Measurements from ENCODE around the gene ANKRD13A.
"Not testable (repeated sequence)": the region's sequence is repeated elsewhere in the genome, so short reads cannot be mapped to it uniquely, and the experiment has no call there.

The ANKRD13A gene

DNA sequence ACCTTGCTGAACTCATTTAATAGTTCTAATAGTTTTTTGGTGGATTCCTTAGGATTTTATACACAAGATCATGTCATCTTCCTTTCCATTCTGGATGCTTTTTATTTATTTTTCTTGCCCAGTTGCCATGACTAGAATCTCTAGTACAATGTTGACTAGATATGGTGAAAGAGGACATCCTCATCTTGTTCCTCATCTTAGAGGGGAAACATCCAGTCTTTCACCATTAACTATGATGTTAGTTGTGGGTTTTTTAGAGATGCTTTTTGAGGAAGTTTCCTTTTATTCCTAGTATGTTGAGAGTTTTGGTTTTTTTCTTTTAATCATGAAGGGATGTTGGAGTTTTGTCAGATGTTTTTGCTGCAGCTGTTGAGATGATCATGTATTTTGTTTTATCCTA, 8.7 kb downstream of the ANKRD13A start:
- no peak for DNase-seq (ENCODE audit: low read depth in 3 of 3)

DNA sequence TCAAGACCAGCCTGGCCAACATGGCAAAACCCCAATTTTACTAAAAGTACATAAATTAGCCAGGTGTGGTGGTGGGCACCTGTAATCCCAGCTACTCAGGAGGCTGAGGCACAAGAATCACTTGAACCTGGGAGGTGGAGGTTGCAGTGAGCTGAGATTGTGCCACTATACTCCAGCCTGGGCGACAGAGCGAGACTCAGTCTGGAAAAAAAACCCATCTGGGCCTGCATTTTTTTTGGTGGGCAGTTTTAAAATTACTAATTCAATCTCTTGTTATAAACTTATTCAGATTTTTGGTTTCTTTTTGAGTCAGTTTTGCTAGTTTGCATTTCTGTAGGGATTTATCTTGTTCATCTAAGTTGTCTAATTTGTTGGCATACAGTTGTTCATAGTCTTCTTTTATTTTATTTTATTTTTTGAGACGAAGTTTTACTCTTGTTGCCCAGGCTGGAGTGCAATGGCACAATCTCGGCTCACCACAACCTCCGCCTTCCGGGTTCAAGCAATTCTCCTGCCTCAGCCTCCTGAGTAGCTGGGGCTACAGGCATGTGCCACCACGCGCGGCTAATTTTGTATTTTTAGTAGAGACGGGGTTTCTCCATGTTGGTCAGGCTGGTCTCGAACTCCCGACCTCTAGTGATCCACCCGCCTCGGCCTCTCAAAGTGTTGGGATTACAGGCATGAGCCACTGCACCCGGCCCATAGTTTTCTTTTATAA, 9.6 kb downstream of the ANKRD13A start:
- DNase-seq (ENCODE audit: low read depth in 3 of 3): not testable (repeated sequence)

DNA sequence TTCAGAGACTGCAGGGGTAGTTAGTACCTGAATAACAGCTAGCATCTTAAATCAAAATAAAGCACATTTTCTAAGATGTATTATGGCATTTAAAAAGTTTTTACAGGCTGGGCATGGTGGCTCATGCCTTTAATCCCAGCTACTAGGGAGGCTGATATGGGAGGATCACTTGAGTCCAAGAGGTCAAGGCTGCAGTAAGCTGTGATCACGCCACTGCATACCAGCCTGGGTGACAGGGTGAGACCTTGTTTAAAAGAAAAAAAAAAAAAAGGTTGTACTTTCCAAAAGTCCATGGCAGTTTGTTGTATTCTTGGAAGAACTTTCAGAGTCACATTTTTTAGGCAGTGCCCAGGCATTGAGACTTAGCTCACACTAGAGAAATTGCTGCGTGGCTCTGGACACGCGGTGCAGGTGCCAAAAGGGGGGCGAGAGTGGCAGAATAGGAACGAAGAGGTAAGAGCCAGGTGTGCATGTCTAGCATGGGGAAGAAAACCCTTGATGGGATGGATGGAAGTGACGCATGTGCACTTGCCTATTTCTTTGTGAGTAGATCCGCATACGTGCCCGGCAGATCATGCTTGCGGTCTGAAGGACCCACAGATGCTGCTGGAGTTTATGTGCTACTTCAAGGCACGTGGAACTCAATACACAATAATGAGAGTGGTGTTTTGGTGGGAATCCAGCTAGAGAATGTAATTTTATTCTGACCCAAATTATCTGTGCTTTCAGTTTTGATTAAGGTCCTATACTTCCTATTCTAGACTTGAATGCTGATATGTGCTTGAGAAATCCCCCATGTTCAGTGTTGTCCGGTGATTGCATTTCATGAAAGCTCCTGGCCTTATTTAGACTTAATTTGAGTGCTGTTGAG, 11.9 kb downstream of the ANKRD13A start:
- DNase-seq (ENCODE audit: low read depth in 3 of 3): no peak

DNA sequence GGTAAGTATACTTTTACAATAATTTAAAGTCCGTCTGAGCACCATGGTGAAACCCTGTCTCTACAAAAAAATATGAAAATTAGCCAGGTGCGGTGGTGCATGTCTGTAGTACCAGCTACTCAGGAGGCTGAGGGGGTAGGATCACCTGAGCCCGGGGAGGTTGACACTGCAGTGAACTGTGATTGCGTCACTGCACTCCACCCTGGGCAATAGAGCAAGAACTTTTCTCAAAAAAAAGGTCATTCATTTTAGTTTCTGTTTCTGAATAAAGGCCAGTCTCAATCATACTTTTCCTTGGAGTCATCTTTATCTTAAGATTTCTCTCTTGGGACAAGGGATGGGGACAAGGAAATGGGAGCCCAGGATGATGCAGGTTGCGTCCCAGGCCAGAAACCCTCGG, 12.9 kb downstream of the ANKRD13A start:
- DNase-seq (ENCODE audit: low read depth in 3 of 3): no peak

DNA sequence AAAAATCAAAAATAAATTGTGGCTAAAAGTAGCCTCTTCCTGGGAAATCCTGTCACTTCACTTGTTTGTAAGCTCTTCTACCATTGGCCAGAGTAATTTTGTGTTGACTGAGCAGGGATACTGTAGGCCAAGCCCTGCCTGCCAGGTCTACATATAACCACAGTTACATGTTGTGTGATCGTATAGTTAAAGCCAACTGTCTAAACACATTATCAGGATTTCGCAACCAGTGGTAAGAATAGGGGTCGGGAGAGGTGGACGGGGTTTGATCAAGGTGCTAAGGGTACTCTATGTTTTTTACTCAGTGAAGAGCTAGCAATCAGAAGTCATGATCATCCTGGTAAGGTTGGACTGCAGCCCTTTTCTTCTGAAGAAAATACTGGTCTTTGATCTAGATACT, 13.4 kb downstream of the ANKRD13A start:
- DNase-seq (ENCODE audit: low read depth in 3 of 3): no peak

DNA sequence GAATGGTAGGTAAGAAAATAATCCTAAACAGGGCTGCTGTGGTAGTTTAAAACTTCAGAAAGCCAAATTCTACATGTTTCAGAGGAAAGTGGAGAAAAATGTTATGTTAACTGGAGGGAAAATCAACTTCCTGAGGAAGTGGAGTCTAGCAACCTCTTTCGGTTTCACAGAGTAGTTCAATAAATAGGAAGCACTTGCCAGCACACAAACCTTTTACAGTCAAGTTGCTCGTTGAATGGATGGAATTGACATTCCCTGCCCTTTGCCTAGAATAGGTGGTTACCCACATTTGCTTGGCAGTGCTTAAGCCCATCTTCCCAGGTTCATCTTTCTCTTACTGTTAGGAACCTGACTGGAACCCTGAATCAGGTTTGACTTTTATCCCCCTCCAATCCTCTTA, 15.9 kb downstream of the ANKRD13A start:
- DNase-seq (ENCODE audit: low read depth in 3 of 3): no peak

DNA sequence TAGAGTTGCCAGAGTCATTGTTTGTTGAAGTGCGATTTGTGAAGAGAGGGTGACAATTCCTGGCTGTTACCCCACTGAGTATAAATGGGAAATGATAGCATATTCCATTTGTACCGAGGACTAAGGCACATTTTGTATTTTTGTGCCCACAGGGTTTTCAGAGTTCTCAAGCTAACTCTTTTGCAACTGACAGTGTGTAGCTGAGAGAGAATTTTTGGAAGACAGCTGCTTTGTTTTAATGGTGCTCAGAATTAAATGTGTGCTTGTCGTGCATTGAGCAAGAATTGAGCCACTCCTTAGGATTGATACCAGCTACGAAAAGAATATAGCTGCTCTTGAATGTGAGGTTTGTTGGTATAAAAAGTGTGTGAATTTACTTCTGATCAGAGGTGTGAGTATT, 21.7 kb downstream of the ANKRD13A start:
- no peak for DNase-seq (ENCODE audit: low read depth in 3 of 3)

DNA sequence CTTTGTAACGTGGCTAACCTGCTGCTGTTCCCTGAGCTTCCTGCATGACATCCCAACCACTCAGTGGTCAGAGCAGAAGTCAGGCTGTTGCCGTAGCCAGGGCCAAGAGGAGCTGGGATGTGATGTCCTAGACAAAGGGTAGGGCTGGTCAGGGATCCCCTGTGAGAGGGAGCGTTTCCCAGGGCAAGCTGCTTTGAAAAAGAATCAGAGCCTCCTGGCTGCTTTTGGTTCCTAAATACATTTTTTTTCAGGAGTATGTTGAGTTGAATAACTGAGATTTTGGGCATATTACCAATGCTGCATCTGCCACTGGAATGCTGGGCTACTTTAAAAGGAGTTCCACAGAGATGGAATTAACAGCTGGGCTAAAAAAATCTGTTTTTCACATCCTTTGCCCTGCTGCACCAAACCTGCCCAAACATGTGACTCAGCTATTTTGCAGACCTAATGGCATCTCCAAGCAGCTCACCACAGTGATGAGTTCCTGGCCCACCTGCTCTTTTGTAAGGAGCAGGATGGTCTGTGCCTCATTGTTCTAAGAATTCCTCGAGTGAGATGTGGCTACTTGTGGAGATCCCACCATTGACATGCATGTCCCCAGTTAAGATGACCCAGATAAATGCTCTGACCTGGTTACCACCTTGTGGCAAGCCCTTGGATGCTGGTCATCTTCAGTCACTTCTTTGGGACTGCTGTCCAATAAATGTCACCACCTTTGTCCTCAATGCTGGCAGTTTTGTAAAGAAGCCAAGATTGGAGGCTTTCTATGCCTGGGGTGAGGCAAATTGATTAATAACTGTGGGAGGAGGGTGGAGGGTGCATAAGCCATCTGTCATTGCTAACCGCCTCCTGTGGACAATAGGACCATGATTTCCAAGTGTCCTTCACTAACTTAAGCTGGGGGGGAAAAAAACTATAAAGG, 24.1 kb downstream of the ANKRD13A start:
- no peak for DNase-seq (ENCODE audit: low read depth in 3 of 3)

DNA sequence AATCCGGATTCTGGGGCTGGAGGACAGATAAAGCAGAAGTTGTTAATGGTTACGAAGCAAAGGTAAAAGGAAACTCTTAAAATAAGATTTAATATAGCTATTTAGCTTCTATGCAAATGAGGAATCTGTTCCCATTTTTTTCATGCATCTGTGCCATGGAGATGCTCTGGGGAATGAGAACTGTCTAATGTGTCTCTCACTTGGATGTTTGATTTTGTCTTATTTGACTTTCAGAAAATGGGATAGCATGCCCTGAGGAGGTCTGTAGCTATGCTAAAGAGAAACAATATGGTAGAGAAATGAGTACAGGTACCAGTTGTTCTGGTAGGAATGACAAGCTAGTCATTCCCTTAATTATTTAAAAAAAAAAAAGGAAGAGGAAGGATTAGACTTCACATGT, 24.8 kb downstream of the ANKRD13A start:
- no peak for DNase-seq (ENCODE audit: low read depth in 3 of 3)

DNA sequence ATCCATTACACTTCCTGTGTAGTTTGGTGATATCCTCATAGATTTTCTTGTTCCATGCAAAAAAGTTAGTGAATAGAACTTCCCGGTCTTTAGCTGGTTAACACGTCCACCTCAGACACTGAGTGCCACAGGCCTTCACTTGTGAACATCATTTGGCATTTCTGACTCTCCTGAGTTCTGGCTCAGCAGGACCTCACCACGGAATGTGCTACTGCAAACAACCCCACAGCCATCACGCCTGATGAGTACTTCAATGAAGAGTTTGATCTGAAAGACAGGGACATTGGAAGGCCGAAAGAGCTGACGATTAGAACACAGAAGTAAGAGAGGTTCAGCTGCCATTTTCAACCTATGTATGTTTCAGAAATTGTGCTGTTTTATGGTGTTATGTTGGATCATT, 29.1 kb downstream of the ANKRD13A start:
- DNase-seq (ENCODE audit: low read depth in 3 of 3): no peak

DNA sequence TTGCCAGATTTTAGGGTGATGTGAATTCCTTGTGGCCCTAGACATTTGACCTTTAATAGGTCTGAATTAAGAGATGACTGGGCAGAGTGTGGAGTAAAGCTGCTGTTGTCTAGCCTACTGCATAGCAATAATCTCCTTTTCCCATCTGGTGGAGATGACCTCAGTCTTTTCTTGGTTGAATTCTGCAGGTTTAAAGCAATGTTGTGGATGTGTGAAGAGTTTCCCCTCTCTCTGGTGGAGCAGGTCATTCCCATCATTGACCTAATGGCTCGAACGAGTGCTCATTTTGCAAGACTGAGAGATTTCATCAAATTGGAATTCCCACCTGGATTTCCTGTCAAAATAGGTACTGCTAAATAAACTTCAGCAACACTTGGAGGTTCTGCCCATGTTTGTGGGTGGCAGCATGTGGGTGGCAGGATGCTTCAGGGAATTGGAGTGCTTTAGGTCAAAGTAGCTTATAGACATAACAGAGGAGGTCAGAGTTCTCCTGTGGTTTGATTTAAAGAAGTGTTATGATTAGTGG, 30.1 kb downstream of the ANKRD13A start:
- no peak for DNase-seq (ENCODE audit: low read depth in 3 of 3)

DNA sequence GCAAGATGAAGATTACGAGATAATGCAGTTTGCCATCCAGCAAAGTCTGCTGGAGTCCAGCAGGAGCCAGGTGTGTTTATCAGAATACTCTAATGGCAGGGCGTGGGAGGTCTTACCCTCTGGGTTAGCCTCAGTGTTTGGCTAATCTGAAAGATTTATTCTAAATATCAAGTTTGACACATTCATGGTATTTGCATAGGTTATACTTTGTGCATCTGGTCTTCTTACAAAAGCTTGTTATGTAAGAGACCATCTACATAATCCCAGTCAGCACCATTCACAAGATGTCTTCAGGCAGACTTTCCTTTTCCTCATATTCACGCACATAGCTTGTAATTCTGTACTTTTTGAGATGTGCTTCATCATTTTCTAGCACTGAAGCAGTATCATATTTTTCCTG, 34.7 kb downstream of the ANKRD13A start:
- no peak for DNase-seq (ENCODE audit: low read depth in 3 of 3)

DNA sequence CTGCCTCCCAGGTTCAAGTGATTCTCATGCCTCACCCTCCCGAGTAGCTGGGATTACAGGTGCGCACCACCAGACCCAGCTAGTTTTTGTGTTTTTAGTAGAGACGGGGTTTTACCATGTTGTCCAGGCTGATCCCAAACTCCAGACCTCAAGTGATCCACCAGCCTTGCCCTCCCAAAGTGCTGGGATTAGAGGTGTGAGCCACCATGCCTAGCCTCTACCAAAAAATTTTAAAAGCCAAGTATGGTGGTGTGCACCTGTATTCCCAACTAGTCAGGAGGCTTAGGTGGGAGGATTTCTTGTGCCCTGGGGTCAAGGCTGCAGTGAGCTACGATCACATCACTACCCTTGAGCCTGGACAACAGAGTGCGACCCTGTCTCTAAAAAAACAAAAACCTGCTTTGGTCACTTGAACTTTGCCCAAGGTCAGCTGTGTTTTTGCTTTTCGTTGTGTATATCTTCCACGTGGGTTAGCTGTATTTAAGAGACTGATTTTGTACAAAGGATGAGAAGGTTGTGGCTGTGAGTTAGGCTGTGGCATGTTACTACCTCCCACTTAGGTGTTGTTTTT, 36.4 kb downstream of the ANKRD13A start:
- DNase-seq (ENCODE audit: low read depth in 3 of 3): no peak

DNA sequence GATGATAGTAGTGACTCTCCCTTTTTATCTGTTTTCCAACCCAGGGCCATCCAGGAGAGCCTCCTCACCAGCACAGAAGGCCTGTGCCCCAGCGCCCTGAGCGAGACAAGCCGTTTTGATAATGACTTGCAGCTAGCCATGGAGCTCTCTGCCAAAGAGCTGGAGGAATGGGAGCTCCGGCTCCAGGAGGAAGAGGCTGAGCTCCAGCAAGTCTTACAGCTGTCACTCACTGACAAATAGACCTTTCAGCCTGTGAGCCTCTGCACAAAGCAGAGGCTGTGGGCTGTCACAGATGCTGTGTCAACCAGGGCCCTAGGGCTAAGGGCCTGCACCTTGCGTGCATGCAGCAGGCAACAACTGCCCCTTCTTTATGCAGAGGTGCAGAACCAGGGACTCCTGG, 38.1 kb downstream of the ANKRD13A start:
- no peak for DNase-seq (ENCODE audit: low read depth in 3 of 3)

DNA sequence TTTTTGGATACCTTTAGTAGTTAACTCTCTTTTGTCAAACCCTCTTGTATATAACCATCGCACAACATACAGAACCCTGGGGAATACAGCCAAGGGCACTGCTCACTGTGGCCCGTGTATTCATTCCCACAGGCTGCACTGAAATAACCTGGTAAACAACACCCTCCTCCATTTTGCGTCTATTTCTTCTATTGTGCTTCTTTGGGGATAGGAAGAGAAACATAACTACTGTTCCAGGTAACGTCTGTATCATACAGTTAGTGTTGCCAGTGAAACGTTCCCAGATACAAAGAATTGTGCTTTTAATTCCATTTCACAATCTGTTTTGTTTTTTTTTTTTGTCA, 39.5 kb downstream of the ANKRD13A start:
- DNase-seq (ENCODE audit: low read depth in 3 of 3): no peak

DNA sequence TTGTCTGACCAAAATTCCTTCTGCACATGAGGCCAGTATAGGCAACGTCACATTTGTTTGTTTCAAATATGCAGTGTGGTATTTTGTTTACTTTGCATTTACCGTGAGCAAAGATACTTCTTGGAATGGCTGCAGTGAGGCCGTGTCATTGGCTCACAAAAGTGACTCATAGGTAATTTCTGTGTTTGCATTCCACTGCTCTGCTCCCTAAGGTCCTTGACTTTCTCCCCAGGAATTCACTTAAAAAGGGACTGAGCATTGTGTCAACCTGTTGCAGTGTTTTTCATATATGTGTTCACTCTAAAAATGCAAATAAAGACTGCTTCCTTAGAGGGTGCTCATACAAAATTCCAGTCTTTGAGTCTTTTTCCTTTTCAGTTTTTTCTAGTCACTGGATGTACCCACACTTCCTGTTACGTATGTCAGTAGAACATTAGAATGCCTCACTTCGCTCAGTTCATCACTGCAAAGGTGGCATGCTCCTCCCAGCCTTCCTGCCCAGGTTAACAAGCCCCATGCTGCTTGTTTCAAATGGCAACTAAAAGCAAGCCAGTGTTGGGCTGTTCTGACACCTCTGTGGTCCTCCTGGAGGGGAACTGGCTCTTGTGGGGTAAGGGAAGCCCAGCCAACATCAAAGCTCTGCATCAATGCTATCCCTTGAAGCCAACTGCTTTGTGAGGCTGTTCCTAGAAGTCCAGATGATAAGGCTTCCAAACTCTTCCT, 40.0 kb downstream of the ANKRD13A start:
- no peak for DNase-seq (ENCODE audit: low read depth in 3 of 3)

DNA sequence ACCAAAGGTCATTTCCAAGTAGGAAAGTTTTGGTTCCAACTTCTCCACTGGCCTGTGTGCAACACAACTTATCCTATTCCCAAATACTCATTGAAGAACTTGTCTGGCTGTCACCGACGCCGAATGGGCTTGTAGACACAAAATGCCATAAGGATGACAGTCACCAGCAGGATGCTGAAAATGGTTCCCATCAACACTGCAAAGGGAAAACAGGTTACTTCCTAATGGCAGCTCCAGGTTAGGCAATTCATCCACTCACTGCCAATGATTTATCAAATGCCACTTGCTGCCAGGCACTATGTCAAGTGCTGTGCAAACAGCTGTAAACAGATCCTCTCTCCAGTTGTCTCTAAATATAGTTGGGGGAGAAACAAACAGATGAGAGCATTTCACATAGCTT, 43.0 kb downstream of the ANKRD13A start:
- DNase-seq (ENCODE audit: low read depth in 3 of 3): no peak

DNA sequence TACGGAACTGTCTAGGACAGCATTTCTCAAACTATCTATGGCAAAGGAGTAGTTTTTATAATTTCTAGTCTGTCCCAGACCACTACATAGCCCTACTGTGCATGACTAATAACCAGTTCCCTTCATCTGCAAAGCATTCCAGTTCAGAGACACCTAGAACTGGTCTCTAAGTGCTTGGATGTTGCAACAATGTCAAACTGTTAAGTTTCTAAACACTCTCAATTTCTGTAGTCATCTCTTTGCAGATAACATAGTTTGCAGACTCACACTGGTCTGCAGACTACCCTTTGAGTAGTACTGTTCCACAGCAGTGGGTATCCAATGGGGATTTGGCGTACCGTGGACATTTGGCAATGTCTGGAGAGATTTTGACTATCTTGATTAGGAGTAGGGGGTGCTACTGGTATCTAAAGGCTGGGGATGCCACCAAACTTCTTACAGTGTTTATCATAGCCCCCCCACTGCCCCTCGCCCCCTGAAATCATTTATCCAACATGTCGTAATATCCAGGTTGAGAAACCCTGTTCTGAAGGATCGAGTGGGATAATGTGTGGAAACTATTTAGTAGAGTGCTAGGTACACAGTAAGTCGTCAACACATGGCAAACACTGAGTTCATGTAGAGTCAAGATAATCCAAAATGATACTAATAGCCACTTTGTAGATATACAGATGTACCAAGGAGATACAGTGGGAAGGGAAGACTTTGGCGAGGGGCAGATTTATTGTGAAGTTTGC, 47.4 kb downstream of the ANKRD13A start:
- no peak for DNase-seq (ENCODE audit: low read depth in 3 of 3)

DNA sequence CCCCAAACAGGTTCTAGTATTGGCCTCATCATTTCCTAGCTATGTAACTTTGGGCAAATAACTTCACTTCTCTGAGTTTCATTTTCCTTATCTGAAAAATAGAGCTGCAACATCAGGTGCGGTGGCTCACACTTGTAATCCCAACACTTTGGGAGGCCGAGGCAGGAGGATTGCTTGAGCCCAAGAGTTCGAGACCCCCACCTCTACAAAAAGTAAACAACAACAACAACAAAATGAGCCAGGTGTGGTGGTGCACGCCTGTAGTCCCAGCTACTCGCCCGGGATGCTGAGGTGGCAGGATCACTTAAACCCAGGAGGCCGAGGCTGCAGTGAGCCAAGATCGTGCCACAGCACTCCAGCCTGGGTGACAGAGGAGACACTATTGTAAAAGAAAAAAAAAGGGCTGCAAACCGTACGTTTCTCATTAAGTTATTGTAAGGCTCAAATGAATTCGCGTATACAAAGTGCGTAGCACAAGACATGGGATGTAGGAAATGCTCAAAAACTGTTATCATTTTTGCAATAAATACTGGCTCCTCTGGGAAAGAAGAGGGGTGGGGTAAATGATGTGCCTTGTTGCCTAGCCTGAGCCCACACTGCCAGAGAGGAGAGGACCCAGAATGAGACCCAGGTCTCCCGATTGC, 48.2 kb downstream of the ANKRD13A start:
- DNase-seq (ENCODE audit: low read depth in 3 of 3): no peak

Measured in stimulated activated CD4-positive, alpha-beta T cell treated with anti-CD3 and anti-CD28 coated beads, TNF-alpha, amount 100 ng/mL, for 24 hours (primary cell).